ENCODE results near the gene SLC25A22.

GRCh38 chr11:772429-773390 is 25.4 kb downstream of the SLC25A22 start:
- TF ChIP-seq POLR2AphosphoS5 (IDR thresholded peaks at IDR 0.05; ENCODE audit: low read depth) (no peak; the same call in 1 of the 2 replicates), CTCF (IDR thresholded peaks at IDR 0.05; ENCODE audit: insufficient read depth, low read length) (no peak)
- TF ChIP-seq, protein P1, sequence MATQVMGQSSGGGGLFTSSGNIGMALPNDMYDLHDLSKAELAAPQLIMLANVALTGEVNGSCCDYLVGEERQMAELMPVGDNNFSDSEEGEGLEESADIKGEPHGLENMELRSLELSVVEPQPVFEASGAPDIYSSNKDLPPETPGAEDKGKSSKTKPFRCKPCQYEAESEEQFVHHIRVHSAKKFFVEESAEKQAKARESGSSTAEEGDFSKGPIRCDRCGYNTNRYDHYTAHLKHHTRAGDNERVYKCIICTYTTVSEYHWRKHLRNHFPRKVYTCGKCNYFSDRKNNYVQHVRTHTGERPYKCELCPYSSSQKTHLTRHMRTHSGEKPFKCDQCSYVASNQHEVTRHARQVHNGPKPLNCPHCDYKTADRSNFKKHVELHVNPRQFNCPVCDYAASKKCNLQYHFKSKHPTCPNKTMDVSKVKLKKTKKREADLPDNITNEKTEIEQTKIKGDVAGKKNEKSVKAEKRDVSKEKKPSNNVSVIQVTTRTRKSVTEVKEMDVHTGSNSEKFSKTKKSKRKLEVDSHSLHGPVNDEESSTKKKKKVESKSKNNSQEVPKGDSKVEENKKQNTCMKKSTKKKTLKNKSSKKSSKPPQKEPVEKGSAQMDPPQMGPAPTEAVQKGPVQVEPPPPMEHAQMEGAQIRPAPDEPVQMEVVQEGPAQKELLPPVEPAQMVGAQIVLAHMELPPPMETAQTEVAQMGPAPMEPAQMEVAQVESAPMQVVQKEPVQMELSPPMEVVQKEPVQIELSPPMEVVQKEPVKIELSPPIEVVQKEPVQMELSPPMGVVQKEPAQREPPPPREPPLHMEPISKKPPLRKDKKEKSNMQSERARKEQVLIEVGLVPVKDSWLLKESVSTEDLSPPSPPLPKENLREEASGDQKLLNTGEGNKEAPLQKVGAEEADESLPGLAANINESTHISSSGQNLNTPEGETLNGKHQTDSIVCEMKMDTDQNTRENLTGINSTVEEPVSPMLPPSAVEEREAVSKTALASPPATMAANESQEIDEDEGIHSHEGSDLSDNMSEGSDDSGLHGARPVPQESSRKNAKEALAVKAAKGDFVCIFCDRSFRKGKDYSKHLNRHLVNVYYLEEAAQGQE (IDR thresholded peaks at IDR 0.05; ENCODE audit: insufficient replicate concordance, low read depth), result no peak
